Lung (tissue), 12 donors: ENCODE measurements around the gene ARHGEF28. TPM values are rescaled to one million over a fixed set of nuclear protein-coding genes. Genes with fewer than 3 reads are reported as not detected.

ENCODE experiments used
- ATAC-seq: fragments of 200-7000 bp; cut with Tn5 transposase; one replicate; pipeline ENCODE4 v1.9.1; 2020; ENCODE audit warnings: moderate number of reproducible peaks; ENCODE audit not compliant: insufficient read depth, low FRiP score
- DNase-seq, 3 donors: peaks; one replicate each; pipeline ENCODE4 v3.0.0-alpha.2; 2013 to 2017
- H3K27ac ChIP-seq, 2 donors: one replicate each; pipeline ENCODE4 v1.5.1; 2013; ENCODE audit warnings: mild to moderate bottlenecking in 2 of 2, moderate library complexity in 2 of 2, control low read depth in 1 of 2, inconsistent platforms in 1 of 2, low read depth in 1 of 2, low read length in 1 of 2
- H3K27me3 ChIP-seq, 3 donors: one replicate each; pipeline ENCODE4 v1.5.1; 2013; ENCODE audit warnings: low read length in 2 of 3; ENCODE audit not compliant: control insufficient read depth in 3 of 3, insufficient read depth in 3 of 3
- H3K36me3 ChIP-seq, 4 donors: one replicate each; pipeline ENCODE4 v1.5.1; 2013; ENCODE audit warnings: low read length in 4 of 4, mild to moderate bottlenecking in 1 of 4, moderate library complexity in 1 of 4; ENCODE audit not compliant: control insufficient read depth in 4 of 4, insufficient read depth in 4 of 4
- H3K4me1 ChIP-seq, 5 donors: one replicate each; pipeline ENCODE4 v1.5.1; 2013; ENCODE audit warnings: low read length in 5 of 5, mild to moderate bottlenecking in 2 of 5, moderate library complexity in 1 of 5; ENCODE audit not compliant: control insufficient read depth in 5 of 5, insufficient read depth in 5 of 5
- H3K4me3 ChIP-seq: one replicate; pipeline ENCODE4 v1.5.1; 2013; ENCODE audit warnings: mild to moderate bottlenecking, control low read depth, moderate library complexity
- H3K9ac ChIP-seq, 2 donors: one replicate each; pipeline ENCODE4 v1.5.1; 2013; ENCODE audit warnings: low read length in 2 of 2, control low read depth in 1 of 2; ENCODE audit not compliant: insufficient read depth in 1 of 2
- H3K9me3 ChIP-seq, 4 donors: one replicate each; pipeline ENCODE4 v1.5.1; 2013; ENCODE audit warnings: low read length in 3 of 4, mild to moderate bottlenecking in 1 of 4, moderate library complexity in 1 of 4; ENCODE audit not compliant: control insufficient read depth in 4 of 4, insufficient read depth in 3 of 4
- CTCF ChIP-seq: IDR thresholded peaks from 2 replicates; pipeline ENCODE4 v1.5.1; 2012; ENCODE audit warnings: mild to moderate bottlenecking; ENCODE audit errors: control extremely low read depth, extremely low read depth
- WGBS, 2 donors: extraction: QIAGEN DNeasy Blood & Tissue Kit; methylation state at CpG; one replicate each; pipeline ENCODE4 v1.1.7; 2013; 5-methylcytosine and 5-hydroxymethylcytosine counted together
- polyA plus RNA-seq, 2 donors: library from polyadenylated mRNA; stranded (reverse); fragments of 200-250 nt; gene quantifications; one replicate each; pipeline ENCODE4 v1.2.1, GENCODE V29; 2013
- total RNA-seq, 2 donors: library from RNA; depleted of rRNA in 1 of 2; stranded (reverse); fragments of >200 nt in 1 of 2; gene quantifications; one replicate each; pipeline ENCODE4 v1.2.1, GENCODE V29; 2014 to 2021
- donor health status: control.
- donor health status: control.
- donor health status: Bipolar disorder and iron deficiency.
- donor health status: healthy.
- donor health status: DM: yes; HTN: yes; CAD: no.

Gene ARHGEF28
- total and polyA plus RNA-seq, 4 donors: 3.0 to 13.0 (median 10.0) TPM

GRCh38 chr5:73825199-73825598 lies 199.2 kb downstream of the ARHGEF28 start:
- DNase-seq (no peak), ATAC-seq (no peak)
- Histone ChIP-seq H3K9ac (no peak overlapping the region), H3K27me3 (no peaks in the 10 kb centered on the region), H3K9me3 (no peaks in the 10 kb centered on the region), H3K4me3 (no peak overlapping the region), H3K36me3 (no peaks in the 10 kb centered on the region), H3K4me1 (peaks cover 0 to 11% (median 0%) of the 10 kb centered on the region in 5 donors), H3K27ac (no peak overlapping the region)
- WGBS, 2 donors: 87 to 97% methylated on average over 7 of the region's 7 CpGs
- TF ChIP-seq CTCF: no peak

- Histone ChIP-seq H3K27me3 (no peaks in the 10 kb centered on the region), H3K9ac (no peak overlapping the region), H3K4me1 (peaks cover 0 to 11% (median 0%) of the 10 kb centered on the region in 5 donors), H3K9me3 (no peaks in the 10 kb centered on the region), H3K36me3 (no peaks in the 10 kb centered on the region), H3K27ac (no peak overlapping the region), H3K4me3 (no peak overlapping the region)
- DNase-seq: no peak
- no peak for TF ChIP-seq CTCF
- ATAC-seq: no peak
Measured at GRCh38 chr5:73825736-73826135, 199.7 kb downstream of the ARHGEF28 start.

- H3K9ac ChIP-seq: no peak overlapping the region
- no peak for TF ChIP-seq CTCF
- 55 to 69% methylated on average over 7 of the region's 7 CpGs for WGBS, 2 donors
- H3K27ac ChIP-seq: no peak overlapping the region
- peak; percentile 49 for ATAC-seq
- no peak overlapping the region for H3K4me3 ChIP-seq
- H3K27me3 ChIP-seq: no peaks in the 10 kb centered on the region
- no peaks in the 10 kb centered on the region for H3K9me3 ChIP-seq
- H3K4me1 ChIP-seq: peaks cover 0 to 11% (median 0%) of the 10 kb centered on the region in 5 donors
- DNase-seq: peak; percentile 39 to 78 (median 40)
- H3K36me3 ChIP-seq: no peaks in the 10 kb centered on the region
Measured at GRCh38 chr5:73826301-73827105, 200.5 kb downstream of the ARHGEF28 start.

GRCh38 chr5:73827106-73827450 lies 201.1 kb downstream of the ARHGEF28 start:
- no peak for DNase-seq

More at GRCh38 chr5:73827106-73827450, 201.1 kb downstream of the ARHGEF28 start:
- 64 to 86% methylated on average over 1 of the region's 1 CpG for WGBS, 2 donors
- TF ChIP-seq CTCF: no peak
- Histone ChIP-seq H3K27me3 (no peaks in the 10 kb centered on the region), H3K4me3 (no peak overlapping the region), H3K27ac (no peak overlapping the region), H3K4me1 (peaks cover 0 to 11% (median 0%) of the 10 kb centered on the region in 5 donors), H3K9me3 (no peaks in the 10 kb centered on the region), H3K9ac (no peak overlapping the region), H3K36me3 (no peaks in the 10 kb centered on the region)
- no peak for ATAC-seq
